HFF-Myc (cell line): ENCODE data around the gene ERMN.

Experiments used
- DNase-seq: peaks from one replicate; pipeline ENCODE4 v3.0.0-alpha.2; 2011; ENCODE audit warnings: low read depth; ENCODE audit errors: extremely low read depth
- H3K4me3 ChIP-seq: replicated peaks from 2 replicates; pipeline ENCODE4 v1.5.1; 2011; ENCODE audit warnings: low read depth, mild to moderate bottlenecking, control low read depth, low read length
- CTCF ChIP-seq: IDR thresholded peaks from 2 replicates; pipeline ENCODE4 v1.5.1; 2012; ENCODE audit warnings: mild to moderate bottlenecking, low read depth, low read length, control low read depth; ENCODE audit errors: missing control alignments

The ERMN gene

GRCh38 chr2:157321466-157321865, 4.2 kb downstream of the ERMN start:
- no peak for TF ChIP-seq CTCF
- no peak for DNase-seq
- H3K4me3 ChIP-seq = no peak overlapping the region

- no peak for TF ChIP-seq CTCF
- H3K4me3 ChIP-seq = no peak overlapping the region
- no peak for DNase-seq
These were observed 5.2 kb downstream of the ERMN start for GRCh38 chr2:157320409-157320808.

- DNase-seq = no peak
- no peak overlapping the region for H3K4me3 ChIP-seq
- TF ChIP-seq CTCF = no peak
These were observed 5.8 kb downstream of the ERMN start for GRCh38 chr2:157319795-157320194.

- no peak overlapping the region for H3K4me3 ChIP-seq
- no peak for DNase-seq
- TF ChIP-seq CTCF = no peak
These were observed 6.7 kb downstream of the ERMN start for GRCh38 chr2:157318884-157319283.

- DNase-seq = no peak
- H3K4me3 ChIP-seq = no peak overlapping the region
- TF ChIP-seq CTCF = no peak
These were observed 9.7 kb downstream of the ERMN start for GRCh38 chr2:157315901-157316300.

- no peak overlapping the region for H3K4me3 ChIP-seq
- TF ChIP-seq CTCF = no peak
- no peak for DNase-seq
These were observed 12.6 kb downstream of the ERMN start for GRCh38 chr2:157312866-157313486.

- TF ChIP-seq CTCF = no peak
- H3K4me3 ChIP-seq = no peak overlapping the region
- DNase-seq = no peak
These were observed 13.9 kb downstream of the ERMN start for GRCh38 chr2:157311706-157312105.
